ENCODE data around the gene RABGEF1.
A peak's percentile ranks its signal among the peaks of the same experiment; 100 is the strongest.
"Not testable (repeated sequence)": the region's sequence is repeated elsewhere in the genome, so short reads cannot be mapped to it uniquely, and the experiment has no call there.

RABGEF1 gene

DNA sequence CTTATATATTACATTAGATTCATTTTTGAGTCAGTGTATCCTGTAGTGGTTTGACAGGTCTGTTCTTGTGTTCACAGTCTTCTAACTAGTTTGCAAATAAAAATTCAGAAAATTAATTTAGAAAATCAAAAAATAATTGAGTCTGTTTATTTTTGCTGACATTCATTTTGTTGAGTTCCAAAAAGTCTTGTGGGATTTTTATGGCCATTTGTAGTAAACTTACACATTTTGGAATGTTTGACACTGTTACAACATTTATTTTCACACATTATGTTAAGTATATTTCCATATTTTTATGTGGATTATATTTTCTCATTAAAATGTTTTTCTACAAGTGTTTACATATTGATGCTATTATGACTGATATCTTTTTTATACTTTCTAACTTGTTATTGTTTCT lies 16.4 kb downstream of the RABGEF1 start:
- DNase-seq (ENCODE audit: extremely low read depth, low read depth): no peak
- TF ChIP-seq, protein P1, sequence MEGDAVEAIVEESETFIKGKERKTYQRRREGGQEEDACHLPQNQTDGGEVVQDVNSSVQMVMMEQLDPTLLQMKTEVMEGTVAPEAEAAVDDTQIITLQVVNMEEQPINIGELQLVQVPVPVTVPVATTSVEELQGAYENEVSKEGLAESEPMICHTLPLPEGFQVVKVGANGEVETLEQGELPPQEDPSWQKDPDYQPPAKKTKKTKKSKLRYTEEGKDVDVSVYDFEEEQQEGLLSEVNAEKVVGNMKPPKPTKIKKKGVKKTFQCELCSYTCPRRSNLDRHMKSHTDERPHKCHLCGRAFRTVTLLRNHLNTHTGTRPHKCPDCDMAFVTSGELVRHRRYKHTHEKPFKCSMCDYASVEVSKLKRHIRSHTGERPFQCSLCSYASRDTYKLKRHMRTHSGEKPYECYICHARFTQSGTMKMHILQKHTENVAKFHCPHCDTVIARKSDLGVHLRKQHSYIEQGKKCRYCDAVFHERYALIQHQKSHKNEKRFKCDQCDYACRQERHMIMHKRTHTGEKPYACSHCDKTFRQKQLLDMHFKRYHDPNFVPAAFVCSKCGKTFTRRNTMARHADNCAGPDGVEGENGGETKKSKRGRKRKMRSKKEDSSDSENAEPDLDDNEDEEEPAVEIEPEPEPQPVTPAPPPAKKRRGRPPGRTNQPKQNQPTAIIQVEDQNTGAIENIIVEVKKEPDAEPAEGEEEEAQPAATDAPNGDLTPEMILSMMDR (IDR thresholded peaks at IDR 0.05; ENCODE audit: low read depth, low read length): no peak

DNA sequence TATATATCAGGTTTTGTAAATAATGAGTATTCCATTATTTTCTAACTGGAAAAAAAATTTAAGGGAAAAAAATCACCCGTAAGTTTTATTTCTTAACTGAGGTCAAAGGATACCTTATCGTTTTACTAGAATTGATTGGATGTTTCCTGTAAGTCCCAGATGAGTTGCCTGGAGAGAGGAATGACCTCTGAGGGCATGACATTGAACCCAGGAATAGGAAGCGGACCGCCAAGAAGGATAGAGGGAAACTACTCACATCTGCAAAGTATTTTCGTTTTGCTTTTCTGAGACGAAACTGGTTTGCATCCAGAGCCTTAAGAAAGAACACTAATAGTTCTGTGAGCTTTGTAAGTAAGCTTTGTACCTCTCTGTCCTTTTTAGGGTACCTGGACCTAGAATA lies 17.4 kb downstream of the RABGEF1 start:
- no peak for DNase-seq (ENCODE audit: extremely low read depth, low read depth)
- TF ChIP-seq, protein P1 (IDR thresholded peaks at IDR 0.05; ENCODE audit: low read depth, low read length): no peak

DNA sequence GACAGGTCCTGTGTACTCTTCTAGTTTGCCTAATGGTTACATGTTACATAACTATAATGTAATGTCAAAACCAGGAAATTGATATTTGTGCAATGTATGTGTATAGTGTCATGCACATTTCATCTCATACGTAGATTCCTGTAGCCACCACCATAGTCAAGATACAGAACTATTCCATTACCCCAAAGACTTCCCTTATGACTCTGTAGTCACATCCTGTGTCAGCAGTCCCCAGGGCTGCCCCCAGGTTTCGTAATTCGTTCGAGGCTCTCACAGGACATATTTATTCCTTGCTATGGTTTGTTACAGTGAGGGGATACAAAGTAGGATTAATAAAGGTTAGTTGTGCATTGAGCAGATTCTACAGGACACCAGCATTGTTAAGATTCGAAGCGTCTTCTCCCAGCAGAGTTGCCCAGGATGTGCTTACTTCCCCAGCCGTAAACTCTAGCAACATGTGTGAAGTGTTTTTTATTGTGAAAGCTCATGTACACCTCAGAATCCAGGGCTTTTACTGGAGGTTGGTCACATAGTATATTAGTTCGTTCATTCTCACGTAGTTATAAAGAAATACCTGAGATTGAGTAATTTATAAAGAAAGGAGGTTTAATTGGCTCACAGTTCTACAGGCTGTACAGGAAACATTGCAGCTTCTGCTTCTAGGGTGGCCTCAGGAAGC lies 18.6 kb downstream of the RABGEF1 start:
- TF ChIP-seq, protein P1 (IDR thresholded peaks at IDR 0.05; ENCODE audit: low read depth, low read length): no peak
- no peak for DNase-seq (ENCODE audit: extremely low read depth, low read depth)

DNA sequence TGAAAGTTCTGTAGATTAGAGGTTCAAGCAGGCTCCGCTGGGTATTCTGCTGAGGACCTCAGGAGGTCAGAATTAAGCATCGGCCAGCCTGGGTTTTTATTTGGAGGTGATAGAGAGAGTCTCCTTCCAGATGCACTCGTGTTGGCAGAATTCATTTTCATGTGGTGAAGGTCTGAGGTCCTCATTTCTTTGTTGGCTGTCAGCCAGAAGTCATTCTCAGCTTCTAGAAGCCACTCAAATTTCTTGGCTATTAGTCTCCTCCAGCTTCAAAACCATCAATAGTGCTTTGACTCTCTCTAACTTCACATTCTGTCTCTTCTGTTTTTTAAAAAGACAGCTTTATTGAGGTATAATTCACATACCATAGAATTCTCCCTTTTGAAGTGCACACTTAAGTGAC lies 22.6 kb downstream of the RABGEF1 start:
- not testable (repeated sequence) for DNase-seq (ENCODE audit: extremely low read depth, low read depth)

DNA sequence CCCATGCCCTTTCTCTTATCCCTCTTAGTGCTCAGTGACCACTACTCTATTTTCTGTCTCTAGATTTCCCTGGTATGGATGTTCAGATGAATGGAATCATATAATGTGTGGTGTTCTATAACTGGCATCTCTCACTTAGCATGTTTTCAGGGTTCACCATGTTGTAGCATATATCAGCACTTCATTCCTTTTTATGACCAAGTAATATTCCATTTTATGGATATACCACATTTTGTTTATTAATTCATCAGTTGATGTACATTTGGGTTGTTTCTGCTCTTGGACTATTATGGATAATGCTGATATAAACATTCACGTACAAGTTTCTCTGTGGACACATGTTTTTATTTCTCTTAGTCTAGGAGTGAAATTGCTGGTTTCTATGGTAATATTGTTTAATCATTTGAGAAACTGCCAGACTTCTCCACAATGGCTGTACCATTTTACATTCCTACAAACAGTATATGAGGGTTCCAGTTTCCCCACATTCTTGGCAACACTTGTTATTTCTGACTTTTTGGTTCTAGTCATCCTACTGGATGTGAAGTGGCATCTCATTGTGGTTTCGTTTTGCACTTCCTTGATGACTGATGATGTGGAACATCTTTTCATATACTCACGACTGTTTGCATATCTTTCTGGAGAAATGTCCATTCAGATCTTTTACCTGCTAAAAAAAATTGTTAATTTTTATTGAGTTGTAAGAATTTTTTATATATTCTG lies 23.3 kb downstream of the RABGEF1 start:
- DNase-seq (ENCODE audit: extremely low read depth, low read depth): peak; percentile 50

DNA sequence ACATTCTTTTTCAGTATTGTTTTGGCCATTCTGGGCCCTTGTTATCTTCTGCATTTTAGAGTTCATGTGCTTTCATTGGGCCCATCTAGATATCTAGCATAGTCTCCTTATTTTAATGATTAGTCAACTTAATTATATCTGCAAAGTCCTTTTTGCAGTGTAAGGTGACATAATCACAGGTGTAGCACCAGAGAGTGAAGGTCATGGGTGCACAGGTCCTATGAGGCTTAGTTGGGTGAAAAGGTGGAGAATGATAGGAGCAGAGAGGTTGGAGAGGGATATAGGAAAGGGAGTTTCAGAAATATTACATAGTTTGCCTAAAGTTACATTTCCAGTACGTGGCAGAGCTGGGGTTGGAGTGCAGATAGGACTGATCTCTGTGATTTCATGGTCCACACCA lies 24.4 kb downstream of the RABGEF1 start:
- DNase-seq (ENCODE audit: extremely low read depth, low read depth): not testable (repeated sequence)

DNA sequence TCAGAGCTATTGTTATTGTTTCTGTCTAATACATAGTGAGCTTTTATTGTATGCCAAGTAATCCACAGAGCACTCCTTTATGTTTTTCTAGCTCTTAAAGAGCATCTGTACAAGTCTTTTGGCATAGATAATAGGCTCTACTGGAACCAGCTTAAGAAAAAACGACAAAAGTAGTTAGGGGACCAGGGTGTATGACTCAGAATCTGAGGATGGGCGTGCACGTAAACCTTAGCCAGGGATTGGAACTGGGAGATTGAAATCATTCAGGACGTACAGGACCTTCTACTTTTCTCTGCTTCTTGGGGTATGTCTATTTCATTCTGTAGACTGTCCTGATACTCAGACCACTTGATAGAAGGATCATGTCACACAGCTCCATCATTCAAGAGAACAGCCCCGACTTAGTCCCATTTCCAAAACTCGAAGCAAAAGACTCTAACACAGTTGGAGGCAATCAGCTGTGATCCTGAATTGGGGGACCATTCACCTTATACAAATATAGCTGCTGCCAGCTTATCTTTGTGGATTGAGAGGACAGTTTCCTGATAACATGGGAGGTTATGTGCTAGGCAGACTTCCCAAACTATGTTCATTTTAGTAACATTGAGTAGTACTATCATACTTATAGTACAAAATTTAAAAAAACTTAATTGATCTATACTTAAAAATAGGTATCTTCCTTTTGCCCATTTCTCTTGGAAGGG lies 24.9 kb downstream of the RABGEF1 start:
- not testable (repeated sequence) for DNase-seq (ENCODE audit: extremely low read depth, low read depth)

DNA sequence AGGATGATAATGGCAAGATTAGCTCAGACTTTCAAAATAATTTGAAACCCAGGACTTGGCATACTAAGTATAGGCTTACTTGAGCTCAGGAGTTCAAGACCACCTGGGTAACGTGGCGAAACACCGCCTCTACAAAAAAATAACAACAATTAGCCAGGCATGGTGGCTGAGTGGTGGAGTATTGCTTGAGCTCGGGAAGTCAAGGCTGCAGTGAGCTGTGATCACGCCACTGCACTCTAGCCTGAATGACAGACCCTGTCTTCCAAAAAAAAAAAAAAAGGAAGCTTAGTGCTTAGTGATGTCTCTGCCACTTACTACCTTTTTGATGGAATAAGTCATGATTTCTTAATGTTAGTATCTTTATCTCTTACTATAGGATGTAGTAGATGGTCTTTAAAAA lies 25.5 kb downstream of the RABGEF1 start:
- no peak for DNase-seq (ENCODE audit: extremely low read depth, low read depth)
- TF ChIP-seq, protein P1 (IDR thresholded peaks at IDR 0.05; ENCODE audit: low read depth, low read length): no peak

DNA sequence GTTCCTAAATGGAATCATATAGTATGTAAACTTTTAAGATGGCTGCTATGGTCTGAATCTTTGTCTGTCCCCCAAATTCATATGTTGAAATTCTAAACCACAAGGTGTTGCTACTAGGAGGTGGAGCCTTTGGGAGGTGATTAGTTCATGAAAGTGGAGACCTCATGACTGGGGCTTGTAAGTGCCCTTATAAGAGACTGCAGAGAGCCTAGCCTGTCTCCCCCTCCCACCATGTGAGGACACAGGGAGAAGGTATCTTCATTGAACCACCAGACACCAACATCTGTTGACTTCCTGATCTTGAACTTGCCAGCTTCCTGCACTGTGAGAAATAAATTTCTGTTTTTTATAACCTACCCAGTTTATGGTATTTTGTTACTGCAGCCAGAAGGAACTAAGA lies 27.0 kb downstream of the RABGEF1 start:
- not testable (repeated sequence) for DNase-seq (ENCODE audit: extremely low read depth, low read depth)
